ENCODE results near the gene RIMS1. TPM values are rescaled to one million over a fixed set of nuclear protein-coding genes. Genes with fewer than 3 reads are reported as not detected.
A peak's percentile ranks its signal among the peaks of the same experiment; 100 is the strongest.

The RIMS1 gene
- total RNA-seq, 4 donors from 2014 or later, result 0.54 to 5.0 TPM; not detected in 2

DNA sequence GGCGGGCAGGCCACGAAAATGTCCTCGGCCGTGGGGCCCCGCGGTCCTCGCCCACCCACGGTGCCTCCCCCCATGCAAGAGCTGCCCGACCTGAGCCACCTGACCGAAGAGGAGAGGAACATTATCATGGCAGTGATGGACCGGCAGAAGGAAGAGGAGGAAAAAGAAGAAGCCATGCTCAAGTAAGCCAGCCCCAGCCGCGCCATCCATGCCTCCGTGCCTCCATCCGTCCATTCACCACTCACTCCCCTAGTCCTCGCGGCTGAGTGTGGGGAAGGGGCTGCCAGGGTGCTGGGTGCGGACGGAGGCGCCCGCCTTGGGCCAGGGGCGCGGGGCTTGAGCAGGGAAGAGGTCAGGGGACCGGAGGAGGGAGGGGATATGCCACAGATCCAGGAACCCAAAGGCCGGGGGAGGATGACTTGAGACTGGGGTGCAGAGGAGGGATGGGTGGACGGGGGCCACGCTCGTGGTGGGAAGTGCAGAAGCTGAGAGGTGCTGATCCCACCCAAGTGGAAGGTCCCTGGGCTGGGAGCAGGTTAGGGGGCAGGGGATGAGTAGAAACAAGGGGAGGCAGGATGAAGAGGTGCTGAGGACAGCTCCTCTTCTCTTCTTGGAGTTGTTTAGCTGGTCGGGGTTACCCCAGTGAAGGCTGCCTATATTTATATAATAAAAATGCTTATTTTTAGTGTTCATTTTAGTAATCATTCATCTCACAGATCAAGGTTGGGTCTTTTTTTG is 825 bp downstream of the RIMS1 start:
- Histone ChIP-seq H3K36me3 (no peaks in the 10 kb centered on the region), H3K27ac (no peak overlapping the region), H3K9me3 (no peaks in the 10 kb centered on the region), H3K27me3 (no peaks in the 10 kb centered on the region), H3K4me1 (no peaks in the 10 kb centered on the region), H3K4me3 (peak overlapping the region in 2 of 4 donors; percentile 40 to 41)
- peak in 1 of 3 donors; percentile 37 for DNase-seq
- TF ChIP-seq, protein P1, sequence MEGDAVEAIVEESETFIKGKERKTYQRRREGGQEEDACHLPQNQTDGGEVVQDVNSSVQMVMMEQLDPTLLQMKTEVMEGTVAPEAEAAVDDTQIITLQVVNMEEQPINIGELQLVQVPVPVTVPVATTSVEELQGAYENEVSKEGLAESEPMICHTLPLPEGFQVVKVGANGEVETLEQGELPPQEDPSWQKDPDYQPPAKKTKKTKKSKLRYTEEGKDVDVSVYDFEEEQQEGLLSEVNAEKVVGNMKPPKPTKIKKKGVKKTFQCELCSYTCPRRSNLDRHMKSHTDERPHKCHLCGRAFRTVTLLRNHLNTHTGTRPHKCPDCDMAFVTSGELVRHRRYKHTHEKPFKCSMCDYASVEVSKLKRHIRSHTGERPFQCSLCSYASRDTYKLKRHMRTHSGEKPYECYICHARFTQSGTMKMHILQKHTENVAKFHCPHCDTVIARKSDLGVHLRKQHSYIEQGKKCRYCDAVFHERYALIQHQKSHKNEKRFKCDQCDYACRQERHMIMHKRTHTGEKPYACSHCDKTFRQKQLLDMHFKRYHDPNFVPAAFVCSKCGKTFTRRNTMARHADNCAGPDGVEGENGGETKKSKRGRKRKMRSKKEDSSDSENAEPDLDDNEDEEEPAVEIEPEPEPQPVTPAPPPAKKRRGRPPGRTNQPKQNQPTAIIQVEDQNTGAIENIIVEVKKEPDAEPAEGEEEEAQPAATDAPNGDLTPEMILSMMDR (IDR thresholded peaks at IDR 0.05), result no peak
- no peak for TF ChIP-seq POLR2A (IDR thresholded peaks at IDR 0.05)

DNA sequence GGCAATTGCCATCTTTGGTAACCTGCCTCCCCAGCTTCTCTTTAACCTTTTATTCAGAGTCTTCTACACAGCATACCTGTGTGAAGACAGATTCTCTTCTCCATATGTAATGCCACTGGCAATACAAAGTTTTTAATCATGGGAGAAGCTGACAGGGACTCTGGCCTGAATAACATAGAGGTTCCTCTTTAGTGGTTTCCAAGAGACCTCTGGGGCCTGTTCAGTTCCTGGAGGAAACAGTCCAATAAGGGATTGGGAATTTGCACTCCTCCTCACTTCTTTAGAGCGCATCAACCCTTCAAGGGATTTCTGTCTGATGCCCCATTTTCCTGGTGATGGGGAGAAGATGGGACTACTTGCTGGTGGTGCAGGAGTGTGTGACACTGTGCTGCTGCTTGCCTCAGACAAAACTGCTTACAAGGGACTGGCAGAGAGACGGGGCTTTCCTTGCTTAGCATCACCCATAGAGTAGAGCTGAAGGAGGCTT is 1.4 kb downstream of the RIMS1 start:
- Histone ChIP-seq H3K36me3 (no peaks in the 10 kb centered on the region), H3K27me3 (no peaks in the 10 kb centered on the region), H3K4me3 (no peak overlapping the region), H3K27ac (no peak overlapping the region), H3K4me1 (no peaks in the 10 kb centered on the region), H3K9me3 (no peaks in the 10 kb centered on the region)
- TF ChIP-seq, protein P1 (IDR thresholded peaks at IDR 0.05), result no peak
- no peak for TF ChIP-seq POLR2A (IDR thresholded peaks at IDR 0.05)
- DNase-seq, result no peak

DNA sequence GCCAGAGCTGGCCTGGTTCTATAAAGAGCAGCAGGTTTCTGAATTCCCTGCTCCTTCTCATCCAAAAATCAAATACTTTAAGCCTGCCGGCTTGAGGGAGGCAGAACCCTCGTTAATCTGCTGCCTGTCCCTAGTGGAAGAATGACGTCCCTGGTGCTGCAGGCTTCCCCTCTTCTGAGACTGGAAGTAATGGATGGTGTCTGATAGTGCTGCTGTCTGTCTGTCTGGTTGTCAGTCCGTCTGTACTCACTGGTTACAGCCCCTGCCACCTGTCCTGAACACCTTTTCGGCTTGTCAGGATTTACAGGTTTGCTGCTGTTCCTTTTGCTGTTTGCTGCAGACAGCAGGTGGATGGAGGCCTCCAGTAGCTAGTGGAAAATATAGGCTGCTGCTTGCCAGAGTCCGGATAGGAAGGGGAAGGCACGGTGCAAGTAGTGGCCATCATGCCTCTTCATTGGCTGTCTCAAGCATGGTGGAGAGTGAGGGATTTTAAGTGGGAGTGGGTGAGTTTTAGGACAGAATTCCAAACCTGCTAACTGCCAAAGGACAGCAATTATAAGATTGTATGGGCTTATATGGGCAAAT is 2.5 kb downstream of the RIMS1 start:
- H3K4me3 ChIP-seq, result no peak overlapping the region
- no peaks in the 10 kb centered on the region for H3K9me3 ChIP-seq
- no peak overlapping the region for H3K27ac ChIP-seq
- DNase-seq, result no peak
- TF ChIP-seq POLR2A (IDR thresholded peaks at IDR 0.05), result no peak
- no peaks in the 10 kb centered on the region for H3K36me3 ChIP-seq
- no peaks in the 10 kb centered on the region for H3K4me1 ChIP-seq
- H3K27me3 ChIP-seq, result no peaks in the 10 kb centered on the region

DNA sequence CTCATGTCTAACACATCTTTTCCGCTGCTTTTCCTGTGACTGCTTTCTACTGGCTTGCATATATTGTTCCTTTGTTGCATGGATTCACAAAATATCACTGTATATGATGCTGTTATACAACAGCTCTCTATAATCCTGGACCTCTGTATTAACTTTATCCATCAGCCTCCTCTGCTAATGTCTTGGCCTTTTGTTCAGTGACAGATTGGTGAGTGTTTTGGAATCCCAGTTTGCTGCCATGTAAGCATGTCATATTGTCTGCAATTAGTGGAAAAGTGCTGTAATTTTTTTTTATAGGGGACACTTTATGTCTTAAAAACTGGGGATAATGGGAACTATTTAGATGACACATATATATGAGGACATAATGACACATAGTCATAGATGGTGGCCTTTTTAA is 3.0 kb downstream of the RIMS1 start:
- Histone ChIP-seq H3K9me3 (no peaks in the 10 kb centered on the region), H3K4me1 (no peaks in the 10 kb centered on the region), H3K27ac (no peak overlapping the region), H3K4me3 (no peak overlapping the region), H3K36me3 (no peaks in the 10 kb centered on the region), H3K27me3 (no peaks in the 10 kb centered on the region)
- TF ChIP-seq, protein P1 (IDR thresholded peaks at IDR 0.05), result no peak
- no peak for TF ChIP-seq POLR2A (IDR thresholded peaks at IDR 0.05)
- no peak for DNase-seq

DNA sequence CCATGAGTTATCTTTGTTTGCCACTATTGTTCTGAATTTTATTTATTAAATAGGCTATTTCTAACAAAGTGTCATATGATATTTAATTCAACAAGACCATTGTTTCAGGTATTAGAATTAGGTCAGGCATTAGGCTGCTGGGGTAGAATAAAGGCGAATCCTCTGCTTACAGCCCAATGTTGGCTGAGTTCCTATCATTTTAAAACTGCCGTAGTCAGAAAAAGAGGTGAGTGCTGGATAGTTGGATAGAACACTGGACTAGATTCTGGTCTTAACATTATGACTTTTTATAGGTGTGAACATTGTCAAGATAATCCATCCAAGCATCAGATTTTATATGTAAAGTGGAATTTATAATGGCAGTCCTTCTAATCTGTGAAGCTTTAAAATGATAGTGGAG is 6.3 kb downstream of the RIMS1 start:
- no peaks in the 10 kb centered on the region for H3K9me3 ChIP-seq

DNA sequence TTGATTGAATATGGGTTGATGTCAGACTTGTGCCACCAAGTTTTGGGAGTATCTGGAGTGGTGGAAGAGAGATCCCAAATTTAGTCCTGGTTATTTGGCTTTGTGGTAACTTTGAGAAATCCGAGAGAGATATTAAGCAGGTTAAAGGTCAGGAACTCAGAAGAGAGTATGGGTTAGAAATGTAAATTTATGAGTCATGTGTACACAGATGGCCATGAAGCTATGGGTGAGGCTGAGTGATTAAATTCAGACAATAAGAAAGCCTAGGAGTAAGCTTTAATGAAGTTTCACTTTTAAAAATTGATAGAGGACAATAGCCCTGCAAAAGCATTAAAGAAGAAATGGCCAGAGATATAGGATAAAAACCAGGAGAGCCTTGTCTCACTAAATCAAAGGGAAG is 14.3 kb downstream of the RIMS1 start:
- Histone ChIP-seq H3K4me3 (no peak overlapping the region), H3K27me3 (no peaks in the 10 kb centered on the region), H3K9me3 (no peaks in the 10 kb centered on the region), H3K27ac (no peak overlapping the region), H3K4me1 (no peaks in the 10 kb centered on the region), H3K36me3 (no peaks in the 10 kb centered on the region)
- no peak for DNase-seq
- TF ChIP-seq, protein P1 (IDR thresholded peaks at IDR 0.05), result no peak
- TF ChIP-seq POLR2A (IDR thresholded peaks at IDR 0.05), result no peak

More for the DNA sequence above, 6.3 kb downstream of the RIMS1 start:
- H3K36me3 ChIP-seq, result no peaks in the 10 kb centered on the region
- DNase-seq, result no peak
- no peaks in the 10 kb centered on the region for H3K4me1 ChIP-seq
- no peaks in the 10 kb centered on the region for H3K27me3 ChIP-seq
- no peak overlapping the region for H3K4me3 ChIP-seq
- H3K27ac ChIP-seq, result no peak overlapping the region
- TF ChIP-seq POLR2A (IDR thresholded peaks at IDR 0.05), result no peak
- TF ChIP-seq, protein P1 (IDR thresholded peaks at IDR 0.05), result no peak
